Measurements from ENCODE around the gene GSE1.

Gene GSE1

DNA sequence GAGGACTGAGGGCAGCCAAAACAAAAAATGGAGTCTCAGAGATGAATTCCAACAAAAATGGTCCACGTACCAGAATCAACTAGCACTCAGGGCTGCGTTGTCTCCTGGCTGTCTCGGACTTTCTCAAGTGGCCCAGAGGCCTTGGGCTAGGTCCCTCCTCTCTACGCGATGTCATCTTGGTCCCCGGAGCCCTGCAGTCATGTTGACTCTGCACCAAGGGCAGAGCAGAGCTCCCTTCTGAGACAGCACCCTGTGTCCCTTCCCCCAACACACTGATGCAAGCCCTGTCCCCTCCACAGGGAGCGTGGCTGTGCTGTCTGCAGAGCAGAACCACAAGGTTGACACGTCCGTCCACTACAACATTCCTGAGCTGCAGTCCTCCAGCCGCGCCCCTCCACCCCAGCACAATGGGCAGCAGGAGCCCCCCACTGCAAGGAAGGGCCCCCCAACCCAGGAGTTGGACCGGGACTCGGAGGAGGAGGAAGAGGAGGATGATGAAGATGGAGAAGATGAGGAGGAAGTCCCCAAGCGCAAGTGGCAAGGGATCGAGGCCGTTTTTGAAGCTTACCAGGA is 54.8 kb downstream of the GSE1 start:
- Histone ChIP-seq H3K9me2 (replicated peaks; ENCODE audit: control insufficient read depth, low read length) (no peaks in the 10 kb centered on the region), H3K9me3 (ENCODE audit: control insufficient read depth, insufficient read depth, low read length) (no peaks in the 10 kb centered on the region), H3K27me3 (ENCODE audit: control insufficient read depth, low read length) (no peaks in the 10 kb centered on the region), H3K4me2 (ENCODE audit: low read length) (no peak overlapping the region), H4K20me1 (ENCODE audit: control insufficient read depth, insufficient read depth, low read depth, low read length) (peaks cover 3% of the 10 kb centered on the region; the same call in 1 of the 2 replicates), H3K79me2 (ENCODE audit: control insufficient read depth, low read length) (no peaks in the 10 kb centered on the region), H3K4me1 (ENCODE audit: control insufficient read depth, low read length) (no peaks in the 10 kb centered on the region), H3K36me3 (ENCODE audit: control insufficient read depth, low read length) (peaks cover 97% of the 10 kb centered on the region), H3F3A (ENCODE audit: control insufficient read depth, insufficient read depth) (no peaks in the 10 kb centered on the region), H3K27ac (ENCODE audit: low read depth, low read length) (no peak overlapping the region), H3K4me3 (ENCODE audit: low read length) (no peak overlapping the region)
- TF ChIP-seq CTCF (IDR thresholded peaks at IDR 0.05; ENCODE audit: low read depth, low read length, poor library complexity, severe bottlenecking) = no peak
- no peak for TF ChIP-seq EZH2phosphoT487 (IDR thresholded peaks at IDR 0.05; ENCODE audit: borderline replicate concordance, low read length)

DNA sequence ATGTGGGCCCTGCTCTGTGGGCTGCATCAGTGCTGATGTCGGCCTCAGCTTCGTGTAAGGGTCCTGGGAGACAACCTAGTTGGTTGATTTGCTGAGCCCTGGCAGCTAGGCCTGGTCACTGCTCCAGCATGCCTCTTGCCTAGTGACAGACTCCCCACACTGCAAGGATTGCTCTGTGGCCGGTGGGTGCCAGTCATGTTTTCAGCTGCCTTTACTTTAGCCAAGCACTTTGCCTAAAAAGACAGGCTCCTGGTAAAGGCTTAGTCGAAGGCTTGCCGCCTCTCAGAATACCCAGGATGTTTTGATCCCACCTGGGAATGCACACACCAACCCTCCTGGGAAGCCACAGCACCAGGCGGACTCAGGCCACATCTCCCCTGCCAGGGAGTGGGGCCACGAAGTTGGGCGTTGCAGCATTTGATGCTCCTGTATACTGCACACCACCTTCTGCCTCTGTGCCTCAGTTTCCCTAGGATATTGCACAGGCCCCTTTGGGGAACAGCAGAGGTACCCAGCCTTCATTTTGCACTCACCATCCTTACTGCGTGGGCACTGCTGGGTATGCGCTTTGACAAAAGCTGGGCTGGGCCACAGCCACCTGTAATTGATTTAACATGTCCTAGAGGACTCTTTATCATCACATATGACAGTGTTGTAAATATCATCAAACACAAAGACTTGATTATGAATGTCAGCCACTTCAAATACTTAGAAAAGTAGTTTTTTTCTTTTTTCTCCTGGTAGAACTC is 55.7 kb downstream of the GSE1 start:
- H4K20me1 ChIP-seq (ENCODE audit: control insufficient read depth, insufficient read depth, low read depth, low read length) = peaks cover 3% of the 10 kb centered on the region; the same call in 1 of the 2 replicates

DNA sequence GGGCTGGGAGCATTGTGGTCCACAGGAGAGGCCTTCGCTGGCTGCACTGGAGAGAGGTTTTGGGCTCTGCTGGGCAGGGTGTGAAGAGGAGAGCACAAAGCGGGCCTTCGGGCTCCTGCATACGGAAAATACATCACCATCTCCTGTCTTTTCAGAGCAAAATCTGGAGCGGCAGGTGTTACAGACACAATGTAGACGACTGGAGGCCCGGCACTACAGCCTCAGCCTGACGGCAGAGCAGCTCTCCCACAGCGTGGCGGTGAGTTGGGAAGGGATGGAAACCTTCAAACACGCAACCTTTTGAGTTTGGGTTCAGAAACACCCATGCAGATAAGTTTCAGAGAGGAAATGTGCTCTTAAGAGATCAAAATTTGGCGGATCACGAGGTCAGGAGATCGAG is 57.7 kb downstream of the GSE1 start:
- Histone ChIP-seq H3K27ac (ENCODE audit: low read depth, low read length) (no peak overlapping the region), H4K20me1 (ENCODE audit: control insufficient read depth, insufficient read depth, low read depth, low read length) (peaks cover 3% of the 10 kb centered on the region; the same call in 1 of the 2 replicates), H3K79me2 (ENCODE audit: control insufficient read depth, low read length) (no peaks in the 10 kb centered on the region), H3K4me2 (ENCODE audit: low read length) (no peak overlapping the region), H3K4me3 (ENCODE audit: low read length) (no peak overlapping the region), H3K27me3 (ENCODE audit: control insufficient read depth, low read length) (no peaks in the 10 kb centered on the region), H3K36me3 (ENCODE audit: control insufficient read depth, low read length) (peaks cover 96% of the 10 kb centered on the region), H3K4me1 (ENCODE audit: control insufficient read depth, low read length) (no peaks in the 10 kb centered on the region), H3F3A (ENCODE audit: control insufficient read depth, insufficient read depth) (peaks cover 2% of the 10 kb centered on the region; the same call in 1 of the 2 replicates), H3K9me3 (ENCODE audit: control insufficient read depth, insufficient read depth, low read length) (no peaks in the 10 kb centered on the region), H3K9me2 (replicated peaks; ENCODE audit: control insufficient read depth, low read length) (no peaks in the 10 kb centered on the region)
- TF ChIP-seq CTCF (IDR thresholded peaks at IDR 0.05; ENCODE audit: low read depth, low read length, poor library complexity, severe bottlenecking) (no peak), EZH2phosphoT487 (IDR thresholded peaks at IDR 0.05; ENCODE audit: borderline replicate concordance, low read length) (no peak)

More for the DNA sequence above, 55.7 kb downstream of the GSE1 start:
- H3K4me1 ChIP-seq (ENCODE audit: control insufficient read depth, low read length) = no peaks in the 10 kb centered on the region
- H3K4me3 ChIP-seq (ENCODE audit: low read length) = no peak overlapping the region
- H3K27me3 ChIP-seq (ENCODE audit: control insufficient read depth, low read length) = no peaks in the 10 kb centered on the region
- no peak overlapping the region for H3K27ac ChIP-seq (ENCODE audit: low read depth, low read length)
- H3K9me2 ChIP-seq (replicated peaks; ENCODE audit: control insufficient read depth, low read length) = no peaks in the 10 kb centered on the region
- H3K36me3 ChIP-seq (ENCODE audit: control insufficient read depth, low read length) = peaks cover 96% of the 10 kb centered on the region
- H3K4me2 ChIP-seq (ENCODE audit: low read length) = no peak overlapping the region
- H3F3A ChIP-seq (ENCODE audit: control insufficient read depth, insufficient read depth) = no peaks in the 10 kb centered on the region; the same call in 1 of the 2 replicates
- TF ChIP-seq EZH2phosphoT487 (IDR thresholded peaks at IDR 0.05; ENCODE audit: borderline replicate concordance, low read length) (no peak), CTCF (IDR thresholded peaks at IDR 0.05; ENCODE audit: low read depth, low read length, poor library complexity, severe bottlenecking) (no peak)
- H3K9me3 ChIP-seq (ENCODE audit: control insufficient read depth, insufficient read depth, low read length) = no peaks in the 10 kb centered on the region
- H3K79me2 ChIP-seq (ENCODE audit: control insufficient read depth, low read length) = no peaks in the 10 kb centered on the region

Measured in DOHH2 (cell line).